Measurements from ENCODE around the gene KIF11. TPM values are rescaled to one million over a fixed set of nuclear protein-coding genes. Genes with fewer than 3 reads are reported as not detected.

Gene KIF11
- total and polyA plus RNA-seq, 2 donors (not counting 3 experiments of a cell fraction or from before 2014, with no cell fraction given) = 7.3 to 42.6 TPM

GRCh38 chr10:92678206-92678605 lies 85.3 kb downstream of the KIF11 start:
- no peaks in the 10 kb centered on the region for H3K9me1 ChIP-seq (replicated peaks; ENCODE audit: control insufficient read depth, extremely low read depth, insufficient read depth, low read length)
- no peaks in the 10 kb centered on the region for H4K20me1 ChIP-seq (replicated peaks; ENCODE audit: control insufficient read depth, extremely low read depth, insufficient read depth, low read length)
- H3K9me3 ChIP-seq (replicated peaks; ENCODE audit: control insufficient read depth, insufficient read depth, low read length) = no peaks in the 10 kb centered on the region
- CTCF ChIA-PET = interaction anchor here (1.6 kb wide), 1 partner anchor 11 kb away, joined by 4 read pairs; no protein-coding TSS in a partner anchor
- H2AFZ ChIP-seq (ENCODE audit: low read depth, low read length) = no peak overlapping the region
- no peak for FAIRE-seq
- no peak for DNase-seq (ENCODE audit: low read depth, low spot score)
- H3K36me3 ChIP-seq (ENCODE audit: control insufficient read depth in 2 of 2, extremely low read depth in 1 of 2, insufficient read depth in 2 of 2, low read length in 2 of 2) = no peaks in the 10 kb centered on the region
- BruUV-seq (replicated peaks) = no TSS peak
- no peaks in the 10 kb centered on the region for H3K79me2 ChIP-seq (ENCODE audit: control insufficient read depth, insufficient read depth, low read length)
- dilution Hi-C loops (cut with MboI; ENCODE audit: extremely low pct_ligation_motif_present, low sequenced_read_pairs) = no loop called here
- H3K27ac ChIP-seq (ENCODE audit: insufficient read depth, low read depth, low read length) = no peak overlapping the region
- no peaks in the 10 kb centered on the region for H3K27me3 ChIP-seq (ENCODE audit: control insufficient read depth in 2 of 2, insufficient read depth in 2 of 2, low read length in 2 of 2)
- TF ChIP-seq EZH2 (IDR thresholded peaks at IDR 0.05; ENCODE audit: borderline replicate concordance, low read depth, low read length, severe bottlenecking) = no peak
- no peak for TF ChIP-seq POLR2AphosphoS5 (IDR thresholded peaks at IDR 0.05; ENCODE audit: insufficient read depth, low read depth, low read length)
- TF ChIP-seq MYC (IDR thresholded peaks at IDR 0.05; ENCODE audit: low read depth, low read length) = no peak
- no peak for TF ChIP-seq FOS (IDR thresholded peaks at IDR 0.05; ENCODE audit: borderline replicate concordance, insufficient read depth, low read length)
- H3K4me3 ChIP-seq (replicated peaks in 1 of 3; ENCODE audit: insufficient read depth in 1 of 3, low read depth in 1 of 3, low read length in 3 of 3) = no peak overlapping the region
- intact Hi-C loops (cut with micrococcal nuclease) = no loop called here
- H3K4me1 ChIP-seq (ENCODE audit: control insufficient read depth, extremely low read depth, insufficient read depth, low read length) = no peaks in the 10 kb centered on the region
- POLR2A ChIA-PET = interaction anchor here (0.7 kb wide), 1 partner anchor 9 kb away, joined by 3 read pairs; no protein-coding TSS in a partner anchor
- H3K9ac ChIP-seq (replicated peaks; ENCODE audit: extremely low read depth, insufficient read depth, low read length) = no peak overlapping the region
- H3K4me2 ChIP-seq (ENCODE audit: insufficient read depth, low read length) = no peak overlapping the region

GRCh38 chr10:92681306-92681834 lies 88.4 kb downstream of the KIF11 start:
- no TSS peak for BruUV-seq (replicated peaks)
- H4K20me1 ChIP-seq (replicated peaks; ENCODE audit: control insufficient read depth, extremely low read depth, insufficient read depth, low read length) = no peaks in the 10 kb centered on the region
- ChIA-PET POLR2A (interaction anchor here (0.7 kb wide), 1 partner anchor 8 kb away, joined by 3 read pairs; the partner anchor contains the start of gene HHEX), CTCF (interaction anchor here (1.4 kb wide), 1 partner anchor 164 kb away, joined by 3 read pairs; no protein-coding TSS in a partner anchor)
- no peak overlapping the region for H3K9ac ChIP-seq (replicated peaks; ENCODE audit: extremely low read depth, insufficient read depth, low read length)
- FAIRE-seq = no peak
- H3K4me2 ChIP-seq (ENCODE audit: insufficient read depth, low read length) = no peak overlapping the region
- H3K27me3 ChIP-seq (ENCODE audit: control insufficient read depth in 2 of 2, insufficient read depth in 2 of 2, low read length in 2 of 2) = no peaks in the 10 kb centered on the region
- H3K9me1 ChIP-seq (replicated peaks; ENCODE audit: control insufficient read depth, extremely low read depth, insufficient read depth, low read length) = no peaks in the 10 kb centered on the region
- intact Hi-C loops (cut with micrococcal nuclease) = no loop called here
- peaks cover 3% of the 10 kb centered on the region for H3K9me3 ChIP-seq (replicated peaks; ENCODE audit: control insufficient read depth, insufficient read depth, low read length)
- H3K27ac ChIP-seq (ENCODE audit: insufficient read depth, low read depth, low read length) = no peak overlapping the region
- no peak overlapping the region for H3K4me3 ChIP-seq (replicated peaks in 1 of 3; ENCODE audit: insufficient read depth in 1 of 3, low read depth in 1 of 3, low read length in 3 of 3)
- DNase-seq (ENCODE audit: low read depth, low spot score) = no peak
- H3K4me1 ChIP-seq (ENCODE audit: control insufficient read depth, extremely low read depth, insufficient read depth, low read length) = no peaks in the 10 kb centered on the region
- H3K79me2 ChIP-seq (ENCODE audit: control insufficient read depth, insufficient read depth, low read length) = no peaks in the 10 kb centered on the region
- TF ChIP-seq POLR2AphosphoS5 (IDR thresholded peaks at IDR 0.05; ENCODE audit: insufficient read depth, low read depth, low read length) (no peak), FOS (IDR thresholded peaks at IDR 0.05; ENCODE audit: borderline replicate concordance, insufficient read depth, low read length) (peak; percentile 7)
- H2AFZ ChIP-seq (ENCODE audit: low read depth, low read length) = no peak overlapping the region
- H3K36me3 ChIP-seq (ENCODE audit: control insufficient read depth in 2 of 2, extremely low read depth in 1 of 2, insufficient read depth in 2 of 2, low read length in 2 of 2) = no peaks in the 10 kb centered on the region
- dilution Hi-C loops (cut with MboI; ENCODE audit: extremely low pct_ligation_motif_present, low sequenced_read_pairs) = no loop called here

Data from endothelial cell of umbilical vein (primary cell).